ENCODE results near the gene TOR1AIP1.
"Not testable (repeated sequence)": the region's sequence is repeated elsewhere in the genome, so short reads cannot be mapped to it uniquely, and the experiment has no call there.

The TOR1AIP1 gene
- 83.6 to 167 (median 116) reads per million in 9 experiments for total RNA-seq

DNA sequence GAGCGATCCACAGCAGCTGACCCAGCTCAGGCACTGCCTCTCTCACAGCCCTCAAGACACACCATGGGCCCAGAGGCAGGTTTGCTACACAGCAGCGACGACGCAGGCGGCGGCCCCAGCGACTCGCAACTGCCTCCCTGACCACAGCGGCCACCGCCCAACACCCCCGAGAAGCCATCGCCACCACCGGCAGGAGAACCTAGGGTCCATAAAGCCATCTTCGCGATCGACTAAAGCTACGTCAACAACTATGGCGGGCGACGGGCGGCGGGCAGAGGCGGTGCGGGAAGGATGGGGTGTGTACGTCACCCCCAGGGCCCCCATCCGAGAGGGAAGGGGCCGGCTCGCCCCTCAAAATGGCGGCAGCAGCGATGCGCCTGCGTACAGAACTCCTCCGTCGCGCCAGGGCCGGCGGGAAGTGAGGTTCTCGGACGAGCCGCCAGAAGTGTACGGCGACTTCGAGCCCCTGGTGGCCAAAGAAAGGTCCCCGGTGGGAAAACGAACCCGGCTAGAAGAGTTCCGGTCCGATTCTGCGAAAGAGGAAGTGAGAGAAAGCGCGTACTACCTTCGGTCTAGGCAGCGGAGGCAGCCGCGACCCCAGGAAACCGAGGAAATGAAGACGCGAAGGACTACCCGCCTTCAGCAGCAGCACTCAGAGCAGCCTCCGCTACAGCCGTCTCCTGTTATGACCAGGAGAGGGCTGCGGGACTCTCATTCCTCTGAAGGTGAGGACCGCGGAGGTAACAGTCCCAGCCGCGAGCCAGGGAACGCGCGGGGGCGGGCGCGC is at the start of gene TOR1AIP1:
TOR1AIP1 (plus strand) TSS at position 33 of the 787 bp plus-strand sequence; CDS start at position 251, 218 bp downstream.
- peak; percentile 71 for ATAC-seq (replicated peaks)
- Mint-ChIP-seq H3K4me1 (ENCODE audit: low read depth in 2 of 2) (peaks cover 37 to 39% of the 10 kb centered on the region in 2 donors), H3K27ac (peak within 1 kb of the TSS; percentile 100)

DNA sequence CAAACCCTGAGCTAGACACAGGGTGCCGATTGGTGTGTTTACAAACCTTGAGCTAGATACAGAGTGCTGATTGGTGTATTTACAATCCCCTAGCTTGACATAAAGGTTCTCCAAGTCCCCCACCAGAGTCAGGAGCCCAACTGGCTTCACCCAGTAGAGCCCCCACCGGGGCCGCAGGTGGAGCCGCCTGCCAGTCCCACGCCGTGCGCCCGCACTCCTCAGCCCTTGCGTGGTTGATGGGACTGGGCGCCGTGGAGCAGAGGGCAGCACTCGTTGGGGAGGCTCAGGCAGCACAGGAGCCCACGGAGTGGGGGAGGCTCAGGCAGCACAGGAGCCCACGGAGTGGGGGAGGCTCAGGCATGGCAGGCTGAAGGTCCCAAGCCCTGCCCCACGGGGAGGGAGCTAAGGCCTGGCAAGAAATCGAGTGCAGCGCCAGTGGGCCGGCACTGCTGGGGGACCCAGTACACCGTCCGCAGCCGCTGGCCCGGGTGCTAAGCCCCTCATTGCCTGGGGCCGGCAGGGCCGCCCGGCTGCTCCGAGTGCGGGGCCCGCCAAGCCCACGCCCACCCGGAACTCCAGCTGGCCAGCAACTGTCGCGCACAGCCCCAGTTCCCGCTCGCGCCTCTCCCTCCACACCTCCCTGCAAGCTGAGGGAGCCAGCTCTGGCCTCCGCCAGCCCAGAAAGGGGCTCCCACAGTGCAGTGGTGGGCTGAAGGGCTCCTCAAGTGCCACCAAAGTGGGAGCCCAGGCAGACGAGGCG is 45.2 kb upstream of the TOR1AIP1 start:
- H3K9me3 Mint-ChIP-seq; H3K4me3 Mint-ChIP-seq; H3K4me1 Mint-ChIP-seq (ENCODE audit: low read depth in 2 of 2); ATAC-seq (replicated peaks); H3K27ac Mint-ChIP-seq; DNase-seq; H3K27me3 Mint-ChIP-seq; H3K36me3 Mint-ChIP-seq (ENCODE audit: insufficient read depth): not testable (repeated sequence)

More for the DNA sequence above, at the start of gene TOR1AIP1:
- Mint-ChIP-seq H3K4me3 (peak within 1 kb of the TSS; percentile 93), H3K36me3 (ENCODE audit: insufficient read depth) (peaks cover 53% of the 10 kb centered on the region), H3K27me3 (no peaks in the 10 kb centered on the region), H3K9me3 (no peaks in the 10 kb centered on the region)
- peak; percentile 96 to 97 (median 97) for DNase-seq

DNA sequence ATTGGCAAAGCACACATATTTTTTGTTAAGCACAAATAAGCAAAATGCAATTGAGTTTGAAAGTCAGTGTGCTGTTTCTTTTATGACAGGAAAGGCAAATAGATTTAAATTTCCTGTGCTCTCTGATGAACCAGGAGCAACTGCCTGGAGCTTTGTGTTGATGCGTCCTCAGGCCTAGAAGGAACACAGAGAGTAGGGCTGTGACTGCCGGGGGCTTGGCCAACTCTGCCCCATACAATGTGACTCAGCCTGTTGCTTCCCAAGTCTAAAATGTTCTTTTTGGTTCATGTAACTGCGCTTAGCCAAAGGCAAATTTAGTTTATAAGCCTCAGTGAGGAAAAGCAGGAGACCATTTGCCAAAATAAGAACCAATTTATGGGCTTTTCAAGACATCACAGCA is 42.0 kb upstream of the TOR1AIP1 start:
- H3K4me3 Mint-ChIP-seq: no peak overlapping the region

GRCh38 chr1:179848233-179848632 is 33.9 kb upstream of the TOR1AIP1 start:
- Mint-ChIP-seq H3K9me3 (no peaks in the 10 kb centered on the region), H3K4me3 (no peak overlapping the region), H3K36me3 (ENCODE audit: insufficient read depth) (peaks cover 72% of the 10 kb centered on the region), H3K27me3 (no peaks in the 10 kb centered on the region), H3K4me1 (ENCODE audit: low read depth in 2 of 2) (no peaks in the 10 kb centered on the region), H3K27ac (no peak overlapping the region)
- no peak for ATAC-seq (replicated peaks)
- no peak for DNase-seq

More for the DNA sequence above, 42.0 kb upstream of the TOR1AIP1 start:
- no peaks in the 10 kb centered on the region for H3K27me3 Mint-ChIP-seq
- no peaks in the 10 kb centered on the region for H3K4me1 Mint-ChIP-seq (ENCODE audit: low read depth in 2 of 2)
- H3K9me3 Mint-ChIP-seq: no peaks in the 10 kb centered on the region
- no peak for DNase-seq
- ATAC-seq (replicated peaks): no peak
- no peak overlapping the region for H3K27ac Mint-ChIP-seq
- H3K36me3 Mint-ChIP-seq (ENCODE audit: insufficient read depth): peaks cover 29% of the 10 kb centered on the region

- DNase-seq: no peak
- H3K4me3 Mint-ChIP-seq: no peak overlapping the region
- H3K27ac Mint-ChIP-seq: no peak overlapping the region
- peaks cover 35% of the 10 kb centered on the region for H3K36me3 Mint-ChIP-seq (ENCODE audit: insufficient read depth)
- no peaks in the 10 kb centered on the region for H3K27me3 Mint-ChIP-seq
- H3K9me3 Mint-ChIP-seq: no peaks in the 10 kb centered on the region
- H3K4me1 Mint-ChIP-seq (ENCODE audit: low read depth in 2 of 2): no peaks in the 10 kb centered on the region
- ATAC-seq (replicated peaks): no peak
Measured at GRCh38 chr1:179853102-179853501, 29.0 kb upstream of the TOR1AIP1 start.

DNA sequence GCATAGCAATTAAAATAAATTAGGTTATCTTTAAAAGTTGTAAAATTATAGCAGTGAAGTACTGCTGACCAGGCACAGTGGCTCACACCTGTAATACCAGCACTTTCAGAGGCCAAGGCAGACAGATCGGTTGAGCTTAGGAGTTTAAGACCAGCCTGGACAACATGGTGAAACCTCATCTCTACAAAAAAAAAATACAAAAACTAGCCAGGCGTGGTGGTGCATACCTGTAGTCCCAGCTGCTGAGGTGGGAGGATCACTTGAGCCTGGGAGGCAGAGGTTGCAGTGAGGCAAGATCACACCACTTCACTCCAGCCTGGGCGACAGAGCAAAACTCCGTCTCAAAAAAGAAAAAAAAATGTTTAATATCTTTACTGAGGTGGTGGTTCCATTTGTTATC is 26.3 kb upstream of the TOR1AIP1 start:
- not testable (repeated sequence) for H3K4me3 Mint-ChIP-seq; H3K9me3 Mint-ChIP-seq; DNase-seq; H3K27me3 Mint-ChIP-seq; H3K27ac Mint-ChIP-seq; ATAC-seq (replicated peaks); H3K4me1 Mint-ChIP-seq (ENCODE audit: low read depth in 2 of 2)
- peaks cover 15% of the 10 kb centered on the region for H3K36me3 Mint-ChIP-seq (ENCODE audit: insufficient read depth)

DNA sequence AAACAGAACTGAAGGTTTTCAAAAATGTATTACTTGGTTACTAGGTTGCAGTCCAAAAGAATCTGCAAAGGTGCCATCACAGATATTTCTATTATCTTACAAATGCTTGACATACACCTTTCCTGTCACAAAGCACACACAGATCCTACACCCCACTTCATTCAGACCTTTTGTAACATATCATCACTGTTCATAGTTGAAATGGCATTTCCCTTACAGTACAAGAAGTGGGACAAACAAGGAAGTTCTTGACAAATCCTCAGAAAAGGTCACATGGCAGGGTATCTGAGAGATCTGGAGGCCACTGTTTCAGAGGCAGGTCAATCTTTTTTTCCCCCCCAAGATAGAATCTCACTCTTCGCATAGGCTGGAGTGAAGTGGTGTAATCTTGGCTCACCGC is 25.8 kb upstream of the TOR1AIP1 start:
- H3K9me3 Mint-ChIP-seq: no peaks in the 10 kb centered on the region
- DNase-seq: no peak
- no peak overlapping the region for H3K4me3 Mint-ChIP-seq
- no peaks in the 10 kb centered on the region for H3K27me3 Mint-ChIP-seq
- ATAC-seq (replicated peaks): no peak
- no peak overlapping the region for H3K27ac Mint-ChIP-seq
- H3K4me1 Mint-ChIP-seq (ENCODE audit: low read depth in 2 of 2): peaks cover 2 to 3% of the 10 kb centered on the region in 2 donors
- peaks cover 10% of the 10 kb centered on the region for H3K36me3 Mint-ChIP-seq (ENCODE audit: insufficient read depth)

GRCh38 chr1:179857009-179857408 is 25.1 kb upstream of the TOR1AIP1 start:
- Mint-ChIP-seq H3K4me3 (no peak overlapping the region), H3K4me1 (ENCODE audit: low read depth in 2 of 2) (peaks cover 2 to 3% of the 10 kb centered on the region in 2 donors), H3K27ac (no peak overlapping the region), H3K36me3 (ENCODE audit: insufficient read depth) (peaks cover 6% of the 10 kb centered on the region), H3K27me3 (no peaks in the 10 kb centered on the region), H3K9me3 (no peaks in the 10 kb centered on the region)
- ATAC-seq (replicated peaks) (no peak), DNase-seq (no peak)

- no peak for ATAC-seq (replicated peaks)
- Mint-ChIP-seq H3K4me1 (ENCODE audit: low read depth in 2 of 2) (peaks cover 2 to 3% of the 10 kb centered on the region in 2 donors), H3K36me3 (ENCODE audit: insufficient read depth) (peaks cover 18% of the 10 kb centered on the region), H3K27ac (no peak overlapping the region), H3K27me3 (no peaks in the 10 kb centered on the region), H3K9me3 (no peaks in the 10 kb centered on the region), H3K4me3 (no peak overlapping the region)
- no peak for DNase-seq
Measured at GRCh38 chr1:179860652-179861051, 21.4 kb upstream of the TOR1AIP1 start.

GRCh38 chr1:179865377-179865776 is 16.7 kb upstream of the TOR1AIP1 start:
- Mint-ChIP-seq H3K36me3 (ENCODE audit: insufficient read depth) (peaks cover 25% of the 10 kb centered on the region), H3K4me3 (no peak overlapping the region), H3K9me3 (no peaks in the 10 kb centered on the region), H3K27ac (no peak overlapping the region), H3K27me3 (no peaks in the 10 kb centered on the region), H3K4me1 (ENCODE audit: low read depth in 2 of 2) (peaks cover 6 to 11% of the 10 kb centered on the region in 2 donors)
- no peak for DNase-seq
- no peak for ATAC-seq (replicated peaks)

DNA sequence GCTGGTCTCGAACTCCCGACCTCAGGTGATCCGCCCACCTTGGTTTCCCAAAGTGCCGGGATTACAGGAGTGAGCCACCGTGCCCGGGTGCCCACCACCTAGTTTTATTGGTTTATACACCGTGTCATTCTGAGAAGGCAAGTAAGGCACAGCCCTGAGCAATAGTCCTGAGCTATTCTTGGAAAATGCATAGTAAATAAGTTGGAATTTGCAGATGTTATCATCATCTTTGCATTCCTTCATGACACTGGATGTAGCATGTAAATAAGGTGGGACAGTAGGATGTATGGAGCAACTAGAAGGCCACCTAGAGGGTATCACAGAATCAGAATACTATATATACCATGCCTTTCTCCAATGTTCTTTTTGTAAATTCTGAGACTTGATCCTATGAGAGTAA is 15.5 kb upstream of the TOR1AIP1 start:
- DNase-seq (no peak), ATAC-seq (replicated peaks) (no peak)
- peaks cover 6 to 8% of the 10 kb centered on the region in 2 donors for H3K4me1 Mint-ChIP-seq (ENCODE audit: low read depth in 2 of 2)
- no peak overlapping the region for H3K4me3 Mint-ChIP-seq
- H3K36me3 Mint-ChIP-seq (ENCODE audit: insufficient read depth): peaks cover 25% of the 10 kb centered on the region
- H3K9me3 Mint-ChIP-seq: no peaks in the 10 kb centered on the region
- no peak overlapping the region for H3K27ac Mint-ChIP-seq
- H3K27me3 Mint-ChIP-seq: no peaks in the 10 kb centered on the region

DNA sequence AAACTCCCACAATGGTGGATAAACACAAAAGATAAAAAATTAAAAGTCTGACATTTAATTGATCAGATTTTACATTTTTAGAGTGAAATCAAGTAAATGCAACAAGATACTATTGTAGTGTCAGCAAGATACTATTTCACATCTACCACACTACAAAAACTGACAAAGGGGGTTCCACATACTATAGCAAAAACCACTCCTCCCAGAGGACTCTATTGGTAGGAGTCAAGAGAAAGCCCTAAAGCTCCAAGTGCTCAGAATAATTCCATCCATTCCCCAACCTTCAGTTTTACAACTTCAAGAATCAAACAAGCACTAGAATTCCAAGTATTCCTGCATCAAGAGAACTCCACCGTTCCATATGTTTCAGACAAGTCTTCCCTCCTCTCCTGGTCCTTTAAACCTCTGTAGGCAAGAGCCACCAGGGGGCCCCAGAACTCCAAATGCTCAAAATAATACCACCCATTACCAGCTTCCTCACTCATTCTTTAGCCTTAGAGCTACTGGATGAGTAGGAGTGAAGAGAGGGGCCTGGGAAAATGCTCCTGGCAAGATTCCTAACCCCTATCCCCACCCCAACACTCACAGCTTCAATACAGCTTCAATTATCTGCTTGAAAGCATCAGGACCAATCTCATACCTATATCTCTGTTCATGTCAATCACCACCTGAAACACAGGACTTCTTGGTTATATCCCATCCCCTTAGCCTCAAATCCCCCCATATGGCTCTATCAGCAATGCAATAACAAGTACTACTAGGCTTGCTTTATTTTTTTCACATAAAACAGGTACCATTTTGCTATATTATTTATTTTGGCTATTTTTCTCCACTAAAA is 14.4 kb upstream of the TOR1AIP1 start:
- H3K36me3 Mint-ChIP-seq (ENCODE audit: insufficient read depth): peaks cover 26% of the 10 kb centered on the region
- DNase-seq (peak; percentile 40 to 60 (median 43)), ATAC-seq (replicated peaks) (peak; percentile 79)
- no peak overlapping the region for H3K4me3 Mint-ChIP-seq
- H3K9me3 Mint-ChIP-seq: no peaks in the 10 kb centered on the region
- peak overlapping the region in 1 of 2 donors; percentile 85 for H3K27ac Mint-ChIP-seq
- H3K27me3 Mint-ChIP-seq: no peaks in the 10 kb centered on the region
- H3K4me1 Mint-ChIP-seq (ENCODE audit: low read depth in 2 of 2): peaks cover 7 to 8% of the 10 kb centered on the region in 2 donors

DNA sequence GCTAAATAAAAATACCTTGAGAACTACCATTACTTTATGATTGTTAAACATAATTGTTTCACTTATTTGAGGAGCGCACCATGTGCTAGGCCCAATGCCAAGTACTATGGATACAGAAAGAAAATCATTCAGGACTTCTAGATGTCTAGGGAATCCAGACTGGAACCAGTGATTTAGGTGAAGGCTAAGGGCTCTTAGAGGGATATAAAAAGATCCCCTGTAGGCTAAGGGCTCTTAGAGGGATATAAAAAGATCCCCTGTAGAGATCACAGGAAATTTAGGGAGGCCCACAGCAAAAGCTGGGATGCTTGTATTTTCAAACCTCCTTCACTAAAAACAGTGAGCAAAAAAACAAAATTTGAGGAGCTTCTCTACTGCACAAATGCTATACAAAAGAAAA is 11.2 kb upstream of the TOR1AIP1 start:
- DNase-seq (no peak), ATAC-seq (replicated peaks) (no peak)
- peaks cover 7 to 24% of the 10 kb centered on the region in 2 donors for H3K4me1 Mint-ChIP-seq (ENCODE audit: low read depth in 2 of 2)
- no peaks in the 10 kb centered on the region for H3K9me3 Mint-ChIP-seq
- H3K27me3 Mint-ChIP-seq: no peaks in the 10 kb centered on the region
- peaks cover 19% of the 10 kb centered on the region for H3K36me3 Mint-ChIP-seq (ENCODE audit: insufficient read depth)
- H3K4me3 Mint-ChIP-seq: no peak overlapping the region
- peak overlapping the region in 1 of 2 donors; percentile 16 for H3K27ac Mint-ChIP-seq

All from effector memory CD8-positive, alpha-beta T cell (primary cell).